KOPT-K1 (cell line): ENCODE results near the gene SPDYE3.

Experiments
- H3K27ac ChIP-seq: fragments of 200-600 bp; sonication (generic); 2 replicates; pipeline ENCODE4 v1.5.1; 2016; ENCODE audit warnings: antibody characterized with exemption, mild to moderate bottlenecking, low read depth, low read length; ENCODE audit not compliant: poor library complexity, severe bottlenecking
- H3K36me3 ChIP-seq: fragments of 200-600 bp; sonication (generic); 2 replicates; pipeline ENCODE4 v1.5.1; 2017; ENCODE audit warnings: antibody characterized with exemption, mild to moderate bottlenecking, low read length, moderate library complexity; ENCODE audit not compliant: insufficient read depth
- H3K9me3 ChIP-seq: fragments of 200-600 bp; sonication (generic); 2 replicates; pipeline ENCODE4 v1.5.1; 2017; ENCODE audit warnings: antibody characterized with exemption, low read length, mild to moderate bottlenecking; ENCODE audit not compliant: insufficient read depth, poor library complexity, severe bottlenecking

Gene SPDYE3

GRCh38 chr7:100369105-100369504 is 61.6 kb downstream of the SPDYE3 start:
- peaks cover 50% of the 10 kb centered on the region for H3K36me3 ChIP-seq
- H3K9me3 ChIP-seq = no peaks in the 10 kb centered on the region
- H3K27ac ChIP-seq = no peak overlapping the region

GRCh38 chr7:100370303-100370702 is 62.8 kb downstream of the SPDYE3 start:
- no peaks in the 10 kb centered on the region for H3K9me3 ChIP-seq
- H3K27ac ChIP-seq = no peak overlapping the region
- peaks cover 39% of the 10 kb centered on the region for H3K36me3 ChIP-seq

- Histone ChIP-seq H3K36me3 (peaks cover 35% of the 10 kb centered on the region), H3K9me3 (no peaks in the 10 kb centered on the region), H3K27ac (no peak overlapping the region)
These were observed 63.2 kb downstream of the SPDYE3 start for GRCh38 chr7:100370746-100371145.

- Histone ChIP-seq H3K27ac (peak overlapping the region; percentile 89), H3K36me3 (peaks cover 27% of the 10 kb centered on the region), H3K9me3 (no peaks in the 10 kb centered on the region)
These were observed 64.2 kb downstream of the SPDYE3 start for GRCh38 chr7:100371561-100372171.
